Stromal cell of bone marrow (primary cell): Measurements from ENCODE around the gene CYGB.
"Not testable (repeated sequence)": the region's sequence is repeated elsewhere in the genome, so short reads cannot be mapped to it uniquely, and the experiment has no call there.

ENCODE experiments used
- DNase-seq: peaks from one replicate; pipeline ENCODE4 v3.0.0-alpha.2; 2012; ENCODE audit warnings: low read depth

The CYGB gene

DNA sequence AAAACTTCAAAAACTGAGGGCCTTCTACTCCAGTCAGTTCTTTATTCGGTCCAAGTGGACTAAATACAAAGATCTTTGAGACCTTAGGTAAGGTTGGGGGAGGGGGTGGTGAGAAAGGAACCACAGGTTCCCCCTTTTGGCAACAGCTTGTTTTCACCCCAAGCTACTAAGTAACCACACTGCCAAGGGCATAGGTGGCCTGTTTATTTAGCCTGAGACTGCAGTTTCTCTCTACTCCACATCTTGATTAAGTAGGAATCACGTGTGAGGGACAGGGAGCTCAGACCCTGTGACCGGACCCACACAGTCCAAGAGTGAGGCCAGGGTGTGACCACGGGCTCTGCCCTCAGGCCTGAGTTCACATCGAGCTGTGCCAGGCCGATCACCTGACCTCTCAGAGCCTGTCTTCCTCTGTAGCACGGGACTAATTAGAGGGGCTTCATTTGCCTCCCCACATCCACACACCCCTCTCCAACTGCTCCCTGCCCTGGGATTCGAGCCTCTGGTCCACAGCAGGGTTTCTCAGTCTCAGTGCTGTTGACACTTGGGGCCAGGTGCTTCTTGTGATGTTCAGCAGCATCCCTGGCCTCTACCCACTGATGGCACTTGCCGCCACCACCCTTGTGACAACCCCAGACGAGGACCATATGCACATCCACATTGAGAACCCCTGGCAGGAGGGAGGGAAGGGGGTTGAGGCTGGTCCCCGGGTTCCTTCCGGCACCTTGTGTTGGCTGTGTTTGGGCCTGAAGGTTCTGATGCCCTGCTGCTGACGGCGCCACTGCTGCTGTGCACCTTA lies 30.3 kb upstream of the CYGB start:
- no peak for DNase-seq

- DNase-seq = no peak
Measured at GRCh38 chr17:76566988-76567431, 29.5 kb upstream of the CYGB start.

GRCh38 chr17:76566613-76566943 lies 29.1 kb upstream of the CYGB start:
- DNase-seq = no peak

DNA sequence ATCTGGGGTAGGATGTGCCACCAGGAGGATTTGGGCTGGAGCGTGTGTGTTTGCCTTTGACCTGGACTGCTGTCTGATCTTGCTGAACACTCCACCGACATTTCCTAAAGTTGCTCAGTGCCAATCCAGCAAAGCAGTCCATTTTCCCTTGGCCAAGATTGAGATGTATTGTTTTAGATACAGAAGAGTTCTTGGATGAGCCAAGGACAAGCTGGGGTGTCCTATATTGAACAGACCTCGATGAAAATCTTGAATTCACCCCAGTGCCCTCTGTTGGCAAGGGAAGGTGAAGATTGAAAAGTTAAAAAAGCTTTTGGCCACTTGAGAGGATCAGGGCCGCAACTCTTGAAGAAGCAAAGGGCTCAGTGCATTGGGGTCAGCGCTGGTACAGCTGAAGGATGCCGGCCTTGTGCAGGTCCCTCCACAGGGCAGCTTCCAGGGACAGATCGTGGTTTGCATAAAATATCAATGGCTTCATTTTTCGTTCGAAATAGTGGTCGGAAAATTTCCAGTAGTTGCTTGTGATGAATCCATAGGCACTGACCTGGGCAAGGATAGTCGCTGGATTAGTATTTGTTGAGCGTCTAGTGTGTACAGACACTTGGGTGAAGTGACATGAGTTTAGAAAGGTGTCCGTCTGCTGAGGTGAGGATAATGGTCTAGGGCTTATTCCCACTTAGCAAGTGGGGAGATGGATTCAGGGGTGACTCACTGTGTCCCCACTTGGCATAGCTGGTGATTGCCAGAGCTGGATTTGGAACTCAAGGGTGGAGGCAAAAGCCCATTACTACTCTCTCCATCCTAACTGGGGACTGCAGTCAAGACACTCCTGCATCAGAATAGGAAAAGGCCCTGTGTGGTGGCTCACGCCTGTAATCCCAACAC lies 28.5 kb upstream of the CYGB start:
- no peak for DNase-seq

DNA sequence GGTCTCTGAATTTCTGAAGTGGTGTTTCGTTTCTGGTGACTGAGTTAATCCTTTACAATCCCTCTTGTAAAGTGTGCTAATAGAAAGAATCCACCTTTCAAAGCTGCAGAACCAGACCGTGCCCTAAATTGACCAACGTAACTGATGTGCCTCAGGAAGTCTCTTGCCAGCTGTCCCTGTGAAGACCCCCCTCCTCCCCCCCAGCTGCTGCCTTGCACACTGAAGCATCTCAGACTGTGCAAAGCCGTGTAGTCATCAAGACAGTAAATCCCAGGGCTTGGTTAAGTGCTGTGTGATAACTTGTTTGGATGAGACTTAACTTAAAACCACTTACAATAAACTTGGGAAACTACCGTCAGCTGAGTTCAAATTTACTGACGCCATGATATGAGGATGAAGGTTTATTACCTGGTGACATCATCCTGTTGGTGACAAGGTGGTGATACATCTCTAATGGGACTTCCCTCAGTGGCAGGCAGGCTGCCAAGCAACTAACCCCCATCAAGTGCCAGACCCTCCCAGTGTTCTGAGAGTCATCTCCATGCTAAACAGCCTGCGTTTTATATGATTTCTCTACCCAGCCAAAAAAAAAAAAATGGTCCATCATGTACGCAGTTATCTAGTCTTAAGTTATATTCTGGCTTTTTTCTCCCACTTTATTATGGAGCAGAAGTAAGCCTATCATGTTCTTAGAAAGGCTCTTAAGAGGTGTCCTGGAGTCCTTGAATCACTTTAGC lies 27.6 kb upstream of the CYGB start:
- not testable (repeated sequence) for DNase-seq

- DNase-seq = not testable (repeated sequence)
Measured at GRCh38 chr17:76563359-76563758, 25.9 kb upstream of the CYGB start.

- DNase-seq = no peak
Measured at GRCh38 chr17:76562734-76563148, 25.2 kb upstream of the CYGB start.

- DNase-seq = no peak
Measured at GRCh38 chr17:76561799-76562268, 24.3 kb upstream of the CYGB start.

DNA sequence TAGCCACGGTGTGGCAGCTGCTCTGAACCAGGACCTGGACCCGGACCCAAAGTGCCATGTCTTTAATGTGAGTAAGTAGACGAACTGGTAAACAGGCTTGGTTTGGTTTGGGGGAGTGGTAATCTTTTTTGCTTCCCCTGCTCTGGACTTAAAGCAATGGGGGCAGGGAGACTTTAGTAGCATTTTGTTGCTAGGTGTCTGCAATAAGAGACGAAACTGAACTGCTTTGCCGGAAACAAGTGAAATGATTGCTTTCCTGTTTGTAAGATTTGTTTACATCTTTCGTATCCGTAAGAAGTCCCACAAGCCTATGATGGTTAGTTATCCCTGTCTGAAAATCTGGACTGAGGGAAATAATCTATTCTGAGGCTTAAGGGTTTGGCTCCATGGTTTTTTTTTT lies 23.8 kb upstream of the CYGB start:
- no peak for DNase-seq

- no peak for DNase-seq
Measured at GRCh38 chr17:76560877-76561221, 23.3 kb upstream of the CYGB start.

DNA sequence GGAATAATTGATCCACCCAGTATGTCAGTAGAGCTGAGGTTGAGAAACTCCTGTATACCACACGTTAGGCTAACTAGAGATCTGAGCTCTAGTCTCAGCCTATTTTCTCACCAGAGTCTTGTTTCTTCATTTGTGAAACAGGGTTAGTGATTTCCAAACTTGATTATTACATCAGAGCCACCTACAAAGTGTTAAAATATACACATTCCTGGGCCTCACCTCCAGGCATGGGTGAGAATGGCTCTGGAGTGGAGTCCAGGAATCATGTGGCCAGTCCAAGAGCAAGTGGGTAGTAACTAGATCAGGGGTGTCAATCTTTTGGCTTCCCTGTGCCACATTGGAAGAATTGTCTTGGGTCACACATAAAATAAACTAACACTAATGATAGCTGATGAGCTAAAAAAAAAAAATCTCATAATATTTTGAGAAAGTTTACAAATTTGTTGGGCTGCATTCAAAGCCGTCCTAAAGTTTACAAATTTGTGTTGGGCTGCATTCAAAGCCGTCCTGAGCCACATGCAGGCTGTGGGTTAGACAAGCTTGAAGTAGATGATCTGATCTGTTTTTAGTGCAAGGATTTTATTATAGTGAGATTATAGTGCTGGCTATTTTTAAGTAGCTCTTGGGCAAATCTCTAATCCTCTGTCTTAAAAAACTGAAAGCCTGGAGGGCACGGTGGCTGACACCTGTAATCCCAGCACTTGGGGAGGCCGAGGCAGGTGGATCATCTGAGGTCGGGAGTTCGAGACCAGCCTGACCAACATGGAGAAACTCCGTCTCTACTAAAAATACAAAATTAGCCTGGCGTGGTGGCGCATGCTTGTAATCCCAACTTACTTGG lies 22.7 kb upstream of the CYGB start:
- DNase-seq = no peak

GRCh38 chr17:76559460-76559859 lies 22.0 kb upstream of the CYGB start:
- DNase-seq = not testable (repeated sequence)

DNA sequence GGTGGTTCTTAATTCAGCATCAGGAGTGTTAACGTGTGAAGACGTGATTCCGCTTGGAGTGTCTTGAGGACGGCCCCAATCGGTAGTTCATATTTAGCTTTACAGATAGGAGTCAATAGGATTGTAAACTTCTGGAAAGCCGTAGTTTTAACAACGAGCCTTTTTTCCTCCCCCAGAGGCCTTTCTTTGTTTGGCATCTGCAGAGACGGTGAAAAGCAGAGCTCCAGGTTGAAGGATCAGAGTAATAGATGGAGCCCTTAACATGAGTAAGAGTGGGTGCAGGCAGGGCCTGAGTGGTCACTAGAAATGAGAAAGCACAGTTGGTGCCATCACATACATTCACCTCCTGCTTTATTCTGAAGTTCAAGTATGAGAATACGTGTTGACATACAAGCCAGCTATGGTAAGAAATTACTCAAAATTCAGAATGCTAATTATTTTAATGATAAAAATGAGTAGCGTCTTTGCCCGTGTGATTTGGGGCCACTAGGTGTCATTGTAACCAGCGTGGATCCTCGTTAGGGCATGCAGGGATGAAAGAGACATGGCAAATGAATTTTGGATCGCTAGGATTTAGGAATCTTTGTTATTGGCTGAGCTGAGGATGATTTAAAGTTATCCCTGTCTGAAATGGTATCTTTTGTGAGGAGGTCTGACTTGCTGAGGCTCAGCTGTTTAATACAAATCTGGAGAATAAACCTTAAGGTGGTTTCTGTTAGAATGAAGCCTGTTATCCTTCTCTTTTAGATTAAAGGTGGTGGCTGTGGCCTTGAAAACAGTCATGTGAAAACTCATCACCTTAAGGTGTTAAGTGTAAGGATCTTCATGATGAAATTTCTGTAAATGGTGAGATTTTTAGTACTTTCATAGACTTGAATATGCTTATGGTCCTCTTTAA lies 20.9 kb upstream of the CYGB start:
- no peak for DNase-seq

DNA sequence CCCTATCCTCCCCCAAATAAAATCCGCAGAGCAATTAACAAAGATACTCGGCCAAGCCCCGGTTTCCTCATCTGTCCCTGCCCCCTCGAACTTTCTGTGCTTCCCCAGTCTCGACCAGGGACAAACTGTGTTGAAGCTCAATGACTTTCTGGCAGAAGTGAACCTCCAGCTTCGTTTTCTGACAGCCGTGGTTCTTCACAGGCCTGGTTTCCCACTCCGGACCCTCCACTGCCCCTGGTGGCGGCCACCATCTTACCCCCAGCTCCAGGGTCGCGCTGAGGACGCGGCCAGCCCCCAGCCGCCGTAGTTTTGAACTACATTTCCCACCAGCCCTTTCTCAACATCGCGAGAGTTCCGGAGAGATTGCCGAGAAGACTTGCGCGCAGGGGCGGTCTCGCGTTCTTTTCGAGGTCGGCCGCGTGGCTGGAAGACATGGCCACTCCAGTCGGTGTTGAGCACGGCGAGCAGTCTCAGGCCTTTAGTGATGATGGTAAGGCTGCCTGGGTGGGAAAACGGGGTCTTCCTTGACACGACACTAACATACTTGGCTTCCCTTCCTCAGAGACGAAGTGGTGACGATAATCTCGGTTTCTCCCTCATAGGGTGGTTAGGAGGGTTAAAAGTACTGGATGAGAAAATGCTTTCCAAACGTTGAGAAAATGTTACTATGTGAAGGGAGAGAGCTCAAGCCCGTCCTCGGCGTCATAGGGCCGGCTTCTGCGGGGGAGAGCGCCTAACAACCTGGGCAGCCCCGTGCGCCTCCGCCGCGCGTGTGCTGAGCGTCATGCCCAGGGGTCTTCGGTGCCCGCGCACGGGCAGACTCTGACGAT lies 20.1 kb upstream of the CYGB start:
- peak; percentile 92 for DNase-seq

DNA sequence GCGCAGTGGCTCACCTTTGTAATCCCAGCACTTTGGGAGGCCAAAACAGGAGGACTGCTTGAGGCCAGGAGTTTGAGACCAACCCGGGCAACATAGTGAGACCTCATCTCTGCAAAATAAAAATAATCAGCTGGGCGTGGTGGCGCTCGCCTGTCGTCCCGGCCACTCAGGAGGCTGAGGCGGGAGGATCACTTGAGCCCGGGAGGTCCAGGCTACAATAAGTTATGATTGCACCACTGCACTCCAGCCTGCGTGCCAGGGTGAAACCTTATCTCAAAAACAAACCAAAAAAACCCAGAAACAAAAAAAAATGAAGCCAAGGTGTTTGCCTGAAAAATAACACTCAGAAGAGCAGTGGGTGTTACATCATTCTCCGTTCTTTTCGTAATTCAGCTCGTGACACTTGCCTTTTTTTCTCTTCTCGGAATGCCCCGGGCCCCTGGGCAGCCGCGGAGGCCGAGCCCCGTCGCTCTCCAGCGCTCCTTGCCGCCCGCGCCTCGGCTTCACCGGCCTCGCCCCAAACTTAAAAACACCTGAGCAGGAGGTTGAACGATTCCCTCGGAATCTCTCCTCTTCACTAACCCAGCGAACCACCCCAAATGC lies 19.4 kb upstream of the CYGB start:
- no peak for DNase-seq

GRCh38 chr17:76554131-76554530 lies 16.6 kb upstream of the CYGB start:
- DNase-seq = no peak

- DNase-seq = no peak
Measured at GRCh38 chr17:76553178-76553908, 15.8 kb upstream of the CYGB start.

DNA sequence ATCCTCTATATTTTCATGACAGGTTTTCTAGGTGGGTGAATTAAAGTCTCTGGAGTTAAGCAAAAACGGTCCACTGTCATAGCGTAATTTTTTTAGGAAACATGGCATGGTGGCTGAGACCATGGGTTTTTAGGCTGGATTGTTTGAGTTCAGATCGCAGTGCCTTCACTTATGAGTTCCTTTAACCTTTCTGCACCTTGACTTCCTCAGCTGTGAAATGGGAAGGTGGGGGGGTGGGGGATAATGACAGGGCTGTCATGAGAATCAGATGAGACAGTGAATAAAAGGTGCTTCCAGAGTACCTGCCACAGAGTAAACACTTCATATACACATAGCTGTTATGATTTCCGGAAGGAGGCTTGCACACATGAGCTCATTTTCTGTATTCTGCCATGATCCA lies 14.2 kb upstream of the CYGB start:
- no peak for DNase-seq
